Stimulated activated CD4-positive, alpha-beta T cell treated with anti-CD3 and anti-CD28 coated beads, Interleukin-2, amount 100 ng/mL, for 24 hours (primary cell): Measurements from ENCODE around the gene EXOC2.
"Not testable (repeated sequence)": the region's sequence is repeated elsewhere in the genome, so short reads cannot be mapped to it uniquely, and the experiment has no call there.

ENCODE experiments used
- DNase-seq, 2 donors: peaks; one replicate each; pipeline ENCODE4 v3.0.0-alpha.2; 2020

EXOC2 gene

DNA sequence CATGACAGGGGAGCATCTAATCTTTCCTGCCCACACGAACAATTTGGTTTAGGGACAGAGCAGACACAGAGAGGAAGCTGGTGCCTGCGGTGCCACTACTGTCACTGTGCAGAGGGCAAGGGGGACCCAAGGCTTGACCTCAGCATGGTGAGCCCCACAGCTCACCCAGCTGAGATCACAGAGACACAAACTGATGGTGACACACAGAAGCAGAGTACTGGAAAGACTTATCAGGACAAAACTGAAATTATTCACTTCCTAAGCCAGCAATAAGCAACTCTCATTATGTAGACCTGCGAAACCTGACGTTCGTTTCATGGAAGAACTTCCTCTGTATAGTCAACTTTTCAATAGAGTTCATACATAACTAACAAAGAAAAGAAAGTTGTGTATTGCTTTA, 122.1 kb downstream of the EXOC2 start:
- no peak for DNase-seq

GRCh38 chr6:568954-569523, 123.9 kb downstream of the EXOC2 start:
- DNase-seq = no peak

GRCh38 chr6:568085-568484, 124.9 kb downstream of the EXOC2 start:
- DNase-seq = no peak

DNA sequence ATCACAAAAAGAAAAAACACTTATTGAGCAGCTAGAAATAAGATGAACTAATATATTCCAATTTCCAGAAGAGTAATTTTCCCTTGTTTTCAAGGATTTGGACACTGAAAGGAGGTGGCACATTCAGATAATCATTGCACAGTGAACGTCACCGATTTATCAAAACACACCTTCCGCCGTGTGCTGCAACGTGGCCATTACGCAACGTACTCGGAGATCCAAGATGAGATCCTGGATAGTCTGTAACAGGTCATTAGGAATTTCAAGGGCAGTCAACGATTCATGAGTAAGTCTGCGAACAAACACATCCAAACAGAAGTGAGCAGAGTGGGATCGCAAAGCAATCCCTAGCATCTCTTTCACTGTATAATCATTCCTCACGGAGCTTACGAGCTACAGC, 129.1 kb downstream of the EXOC2 start:
- DNase-seq = no peak

GRCh38 chr6:562052-562676, 130.8 kb downstream of the EXOC2 start:
- DNase-seq = no peak

- not testable (repeated sequence) for DNase-seq
Observed at GRCh38 chr6:561335-561734, 131.6 kb downstream of the EXOC2 start.

DNA sequence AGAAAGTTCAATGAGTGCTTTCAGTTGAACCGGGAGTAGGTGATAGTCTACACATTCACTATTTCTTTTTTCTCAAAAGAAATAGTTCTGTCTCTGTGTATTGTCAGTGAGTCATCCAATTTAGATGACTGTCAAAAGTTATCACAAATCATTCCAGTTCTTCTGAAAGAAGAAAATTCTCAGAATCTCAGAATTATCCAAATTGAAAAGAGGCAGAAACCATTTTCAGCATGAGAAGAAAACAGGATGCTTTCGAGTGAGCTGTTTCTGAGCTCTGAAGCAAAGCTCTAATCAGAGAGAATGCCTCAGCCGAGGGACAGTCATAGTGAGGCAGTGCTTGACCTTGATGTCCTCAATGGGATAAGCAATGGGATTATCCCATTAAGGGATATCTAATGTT, 134.0 kb downstream of the EXOC2 start:
- no peak for DNase-seq

DNA sequence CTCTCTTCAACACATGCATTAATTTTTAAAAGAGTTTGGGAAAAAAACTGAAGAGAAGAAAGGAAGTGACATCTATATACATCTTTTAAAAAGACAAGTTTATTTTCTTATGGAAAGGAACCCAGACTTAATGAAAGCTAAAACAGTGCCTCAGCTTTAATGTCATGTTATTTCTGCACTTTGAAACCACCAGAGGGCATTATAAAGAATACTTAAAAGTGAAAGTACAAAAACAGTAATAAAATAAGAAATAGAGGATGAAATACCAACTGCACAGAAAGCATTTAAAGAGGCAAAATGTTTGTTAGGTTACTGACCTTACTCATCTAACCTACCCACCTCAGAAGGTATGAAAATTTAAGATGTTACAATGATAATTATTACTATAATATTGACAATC, 134.8 kb downstream of the EXOC2 start:
- no peak for DNase-seq

GRCh38 chr6:551829-552350, 141.0 kb downstream of the EXOC2 start:
- DNase-seq = no peak

DNA sequence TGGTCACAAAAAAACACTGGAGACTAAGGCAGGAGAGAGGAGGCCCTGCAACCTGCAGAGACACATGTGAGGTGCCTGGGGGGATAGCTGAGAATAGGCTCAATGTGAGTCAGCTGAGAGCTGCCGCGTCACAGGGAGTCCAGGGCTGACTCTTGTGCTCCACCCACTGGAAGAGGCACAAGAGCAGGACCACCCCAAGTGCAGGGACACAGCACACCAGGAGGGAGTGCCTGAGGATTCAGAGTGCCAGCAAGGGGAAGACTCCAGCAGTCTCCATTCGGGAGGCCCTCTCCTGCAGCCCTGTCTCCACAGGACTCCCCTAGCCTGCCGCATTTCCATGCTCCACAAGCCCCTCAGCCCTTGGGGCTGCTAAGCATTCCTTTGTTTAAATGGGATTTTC, 141.5 kb downstream of the EXOC2 start:
- DNase-seq = peak in 1 of 2 donors; percentile 51

GRCh38 chr6:549906-550305, 143.0 kb downstream of the EXOC2 start:
- DNase-seq = peak in 1 of 2 donors; percentile 52

- peak; percentile 31 to 57 for DNase-seq
Observed at GRCh38 chr6:548517-548916, 144.4 kb downstream of the EXOC2 start.

GRCh38 chr6:548091-548490, 144.8 kb downstream of the EXOC2 start:
- no peak for DNase-seq

DNA sequence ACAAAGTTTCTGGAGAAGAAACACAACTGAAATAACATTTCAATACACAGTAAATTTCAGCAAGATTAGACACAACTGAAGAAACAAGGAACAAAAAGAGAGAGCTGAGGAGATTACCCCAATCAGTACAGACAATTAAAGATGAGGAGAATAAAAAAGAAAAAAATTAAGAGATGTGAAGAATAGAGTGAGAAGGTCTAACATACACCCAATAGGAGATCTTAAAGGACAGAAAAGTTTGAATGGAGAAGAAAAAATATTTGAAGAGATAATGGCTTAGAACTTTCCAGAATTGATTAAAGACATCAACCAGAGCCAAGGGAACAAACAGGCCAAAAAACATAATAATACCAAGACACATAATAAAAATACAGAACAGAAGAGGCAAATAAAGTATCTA, 152.4 kb downstream of the EXOC2 start:
- DNase-seq = no peak

GRCh38 chr6:537114-537513, 155.8 kb downstream of the EXOC2 start:
- no peak for DNase-seq

- DNase-seq = no peak
Observed at GRCh38 chr6:530425-530824, 162.5 kb downstream of the EXOC2 start.

GRCh38 chr6:528989-529388, 163.9 kb downstream of the EXOC2 start:
- no peak for DNase-seq

- DNase-seq = no peak
Observed at GRCh38 chr6:527989-528673, 164.8 kb downstream of the EXOC2 start.

- DNase-seq = peak in 1 of 2 donors; percentile 43
Observed at GRCh38 chr6:524803-525202, 168.1 kb downstream of the EXOC2 start.

DNA sequence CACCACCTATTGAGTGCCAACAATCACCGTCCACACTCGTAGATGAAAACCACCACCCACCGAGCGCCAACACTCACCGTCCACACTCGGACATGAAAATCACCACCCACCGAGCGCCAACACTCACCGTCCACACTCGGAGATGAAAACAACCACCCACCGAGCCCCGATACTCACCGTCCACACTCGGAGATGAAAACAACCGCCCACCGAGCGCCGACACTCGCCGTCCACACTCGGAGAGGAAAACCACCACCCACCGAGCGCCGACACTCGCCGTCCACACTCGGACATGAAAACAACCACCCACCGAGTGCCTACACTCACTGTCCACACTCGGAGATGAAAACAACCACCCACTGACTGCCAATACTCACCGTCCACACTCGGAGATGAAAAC, 172.1 kb downstream of the EXOC2 start:
- no peak for DNase-seq

GRCh38 chr6:518218-518617, 174.7 kb downstream of the EXOC2 start:
- DNase-seq = no peak

DNA sequence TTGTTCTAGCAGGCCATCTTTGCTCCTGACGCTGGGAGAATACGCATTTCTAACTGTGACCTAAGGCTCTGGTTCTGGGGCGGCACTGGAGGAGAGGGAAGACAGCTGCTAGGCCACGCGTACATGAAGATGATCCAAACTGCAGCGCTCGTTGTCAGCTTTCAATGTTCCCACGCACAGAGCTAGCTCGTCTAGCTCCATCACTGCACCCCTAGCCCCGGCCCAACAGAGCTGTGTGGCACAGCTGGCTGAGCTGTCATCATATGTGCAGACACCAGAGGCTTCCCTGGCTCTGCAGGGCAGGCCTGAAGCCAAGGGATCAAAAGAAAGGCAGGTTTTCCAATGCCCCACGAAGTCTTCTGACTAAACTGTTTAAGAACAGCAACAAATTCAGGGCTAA, 176.7 kb downstream of the EXOC2 start:
- no peak for DNase-seq

- DNase-seq = no peak
Observed at GRCh38 chr6:515267-515666, 177.7 kb downstream of the EXOC2 start.

DNA sequence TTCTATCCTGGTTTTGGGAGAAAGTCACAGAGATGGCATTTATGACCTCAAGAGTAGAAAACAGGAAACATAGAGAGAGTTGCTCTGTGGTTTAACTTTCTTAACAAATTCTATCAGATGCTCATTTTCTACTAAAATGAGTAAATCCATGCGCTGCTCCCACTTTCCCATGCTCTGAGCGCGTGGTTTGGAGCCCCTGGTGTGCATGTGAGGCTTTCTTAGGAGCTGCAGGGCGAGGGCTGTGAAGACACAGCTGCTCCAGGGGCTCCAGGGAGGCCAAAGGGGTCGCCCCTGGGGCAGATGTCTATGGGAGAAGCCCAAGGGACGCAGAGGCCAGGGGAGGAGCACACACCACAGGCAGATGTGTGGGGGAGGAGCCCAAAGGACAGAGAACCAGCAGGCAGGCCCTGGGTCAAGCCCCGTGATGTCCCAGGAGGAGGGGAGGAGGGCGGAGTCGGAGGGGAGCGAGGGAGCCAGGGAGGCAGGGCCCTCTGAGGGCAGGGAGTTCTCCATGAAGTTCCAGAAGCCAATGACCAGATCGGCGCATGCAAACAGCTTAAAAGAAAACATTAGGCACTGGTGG, 178.5 kb downstream of the EXOC2 start:
- DNase-seq = peak in 1 of 2 donors; percentile 40
